ENCODE measurements around the gene IQCC.
A peak's percentile ranks its signal among the peaks of the same experiment; 100 is the strongest.

IQCC gene

GRCh38 chr1:32240140-32240951 is 34.9 kb downstream of the IQCC start:
- Histone ChIP-seq H3K9ac (ENCODE audit: low read depth in 1 of 2, low read length in 2 of 2) (peak overlapping the region; percentile 72), H3K9me3 (ENCODE audit: control insufficient read depth in 2 of 2, low read length in 2 of 2) (no peaks in the 10 kb centered on the region), H3K36me3 (ENCODE audit: control insufficient read depth in 2 of 2, insufficient read depth in 2 of 2, low read length in 2 of 2) (no peaks in the 10 kb centered on the region), H3K4me3 (ENCODE audit: low read length in 2 of 2) (peak overlapping the region; percentile 83 to 86), H3K4me1 (ENCODE audit: control insufficient read depth in 2 of 2, insufficient read depth in 2 of 2, low read length in 2 of 2) (peaks cover 3 to 13% of the 10 kb centered on the region in 2 donors), H3K27me3 (ENCODE audit: control insufficient read depth in 2 of 2, insufficient read depth in 2 of 2, low read length in 2 of 2) (no peaks in the 10 kb centered on the region), H3K27ac (ENCODE audit: low read depth in 2 of 2, low read length in 2 of 2) (peak overlapping the region; percentile 75 to 76)

GRCh38 chr1:32241001-32241763 is 35.7 kb downstream of the IQCC start:
- H3K36me3 ChIP-seq (ENCODE audit: control insufficient read depth in 2 of 2, insufficient read depth in 2 of 2, low read length in 2 of 2) = no peaks in the 10 kb centered on the region
- peaks cover 3 to 13% of the 10 kb centered on the region in 2 donors for H3K4me1 ChIP-seq (ENCODE audit: control insufficient read depth in 2 of 2, insufficient read depth in 2 of 2, low read length in 2 of 2)
- H3K9ac ChIP-seq (ENCODE audit: low read depth in 1 of 2, low read length in 2 of 2) = peak overlapping the region; percentile 72
- peak overlapping the region; percentile 75 to 76 for H3K27ac ChIP-seq (ENCODE audit: low read depth in 2 of 2, low read length in 2 of 2)
- no peaks in the 10 kb centered on the region for H3K9me3 ChIP-seq (ENCODE audit: control insufficient read depth in 2 of 2, low read length in 2 of 2)
- H3K27me3 ChIP-seq (ENCODE audit: control insufficient read depth in 2 of 2, insufficient read depth in 2 of 2, low read length in 2 of 2) = no peaks in the 10 kb centered on the region
- H3K4me3 ChIP-seq (ENCODE audit: low read length in 2 of 2) = peak overlapping the region; percentile 83 to 86

GRCh38 chr1:32242341-32242851 is 36.9 kb downstream of the IQCC start:
- no peak overlapping the region for H3K4me3 ChIP-seq (ENCODE audit: low read length in 2 of 2)
- no peaks in the 10 kb centered on the region for H3K9me3 ChIP-seq (ENCODE audit: control insufficient read depth in 2 of 2, low read length in 2 of 2)
- H3K36me3 ChIP-seq (ENCODE audit: control insufficient read depth in 2 of 2, insufficient read depth in 2 of 2, low read length in 2 of 2) = no peaks in the 10 kb centered on the region
- H3K27ac ChIP-seq (ENCODE audit: low read depth in 2 of 2, low read length in 2 of 2) = no peak overlapping the region
- peaks cover 5 to 17% of the 10 kb centered on the region in 2 donors for H3K4me1 ChIP-seq (ENCODE audit: control insufficient read depth in 2 of 2, insufficient read depth in 2 of 2, low read length in 2 of 2)
- no peak overlapping the region for H3K9ac ChIP-seq (ENCODE audit: low read depth in 1 of 2, low read length in 2 of 2)
- H3K27me3 ChIP-seq (ENCODE audit: control insufficient read depth in 2 of 2, insufficient read depth in 2 of 2, low read length in 2 of 2) = no peaks in the 10 kb centered on the region

GRCh38 chr1:32246888-32247273 is 41.4 kb downstream of the IQCC start, which contains the start of gene FAM167B:
Gene FAM167B (plus strand): TSS chr1:32247222. CDS start chr1:32247422, 200 bp downstream.
- Histone ChIP-seq H3K36me3 (ENCODE audit: control insufficient read depth in 2 of 2, insufficient read depth in 2 of 2, low read length in 2 of 2) (no peaks in the 10 kb centered on the region), H3K27me3 (ENCODE audit: control insufficient read depth in 2 of 2, insufficient read depth in 2 of 2, low read length in 2 of 2) (no peaks in the 10 kb centered on the region), H3K9ac (ENCODE audit: low read depth in 1 of 2, low read length in 2 of 2) (no peak within 1 kb of the TSS), H3K9me3 (ENCODE audit: control insufficient read depth in 2 of 2, low read length in 2 of 2) (no peaks in the 10 kb centered on the region), H3K4me3 (ENCODE audit: low read length in 2 of 2) (no peak within 1 kb of the TSS), H3K4me1 (ENCODE audit: control insufficient read depth in 2 of 2, insufficient read depth in 2 of 2, low read length in 2 of 2) (peaks cover 12 to 25% of the 10 kb centered on the region in 2 donors), H3K27ac (ENCODE audit: low read depth in 2 of 2, low read length in 2 of 2) (peak within 1 kb of the TSS; percentile 14 to 67)

GRCh38 chr1:32247452-32247851 is 42.0 kb downstream of the IQCC start:
- H3K36me3 ChIP-seq (ENCODE audit: control insufficient read depth in 2 of 2, insufficient read depth in 2 of 2, low read length in 2 of 2) = no peaks in the 10 kb centered on the region
- H3K4me1 ChIP-seq (ENCODE audit: control insufficient read depth in 2 of 2, insufficient read depth in 2 of 2, low read length in 2 of 2) = peaks cover 12 to 25% of the 10 kb centered on the region in 2 donors
- no peaks in the 10 kb centered on the region for H3K9me3 ChIP-seq (ENCODE audit: control insufficient read depth in 2 of 2, low read length in 2 of 2)
- H3K4me3 ChIP-seq (ENCODE audit: low read length in 2 of 2) = no peak overlapping the region
- peak overlapping the region; percentile 14 to 67 for H3K27ac ChIP-seq (ENCODE audit: low read depth in 2 of 2, low read length in 2 of 2)
- H3K27me3 ChIP-seq (ENCODE audit: control insufficient read depth in 2 of 2, insufficient read depth in 2 of 2, low read length in 2 of 2) = no peaks in the 10 kb centered on the region
- no peak overlapping the region for H3K9ac ChIP-seq (ENCODE audit: low read depth in 1 of 2, low read length in 2 of 2)

GRCh38 chr1:32247983-32248889 is 42.8 kb downstream of the IQCC start:
- peaks cover 12 to 25% of the 10 kb centered on the region in 2 donors for H3K4me1 ChIP-seq (ENCODE audit: control insufficient read depth in 2 of 2, insufficient read depth in 2 of 2, low read length in 2 of 2)
- H3K27ac ChIP-seq (ENCODE audit: low read depth in 2 of 2, low read length in 2 of 2) = peak overlapping the region in 1 of 2 donors; percentile 67
- H3K36me3 ChIP-seq (ENCODE audit: control insufficient read depth in 2 of 2, insufficient read depth in 2 of 2, low read length in 2 of 2) = no peaks in the 10 kb centered on the region
- H3K4me3 ChIP-seq (ENCODE audit: low read length in 2 of 2) = no peak overlapping the region
- H3K9me3 ChIP-seq (ENCODE audit: control insufficient read depth in 2 of 2, low read length in 2 of 2) = no peaks in the 10 kb centered on the region
- H3K9ac ChIP-seq (ENCODE audit: low read depth in 1 of 2, low read length in 2 of 2) = no peak overlapping the region
- H3K27me3 ChIP-seq (ENCODE audit: control insufficient read depth in 2 of 2, insufficient read depth in 2 of 2, low read length in 2 of 2) = no peaks in the 10 kb centered on the region

- H3K4me3 ChIP-seq (ENCODE audit: low read length in 2 of 2) = peak overlapping the region; percentile 1 to 46
- H3K9ac ChIP-seq (ENCODE audit: low read depth in 1 of 2, low read length in 2 of 2) = peak overlapping the region in 1 of 2 donors; percentile 47
- no peaks in the 10 kb centered on the region for H3K36me3 ChIP-seq (ENCODE audit: control insufficient read depth in 2 of 2, insufficient read depth in 2 of 2, low read length in 2 of 2)
- H3K9me3 ChIP-seq (ENCODE audit: control insufficient read depth in 2 of 2, low read length in 2 of 2) = no peaks in the 10 kb centered on the region
- no peaks in the 10 kb centered on the region for H3K27me3 ChIP-seq (ENCODE audit: control insufficient read depth in 2 of 2, insufficient read depth in 2 of 2, low read length in 2 of 2)
- peak overlapping the region; percentile 58 to 85 for H3K27ac ChIP-seq (ENCODE audit: low read depth in 2 of 2, low read length in 2 of 2)
- H3K4me1 ChIP-seq (ENCODE audit: control insufficient read depth in 2 of 2, insufficient read depth in 2 of 2, low read length in 2 of 2) = peaks cover 12 to 28% of the 10 kb centered on the region in 2 donors
Observed at GRCh38 chr1:32249831-32250525, 44.5 kb downstream of the IQCC start.

GRCh38 chr1:32250893-32251716 is 45.6 kb downstream of the IQCC start, which contains the start of gene LCK:
Gene LCK (plus strand): TSS chr1:32251265. CDS start chr1:32274330, 23,065 bp downstream.
- Histone ChIP-seq H3K36me3 (ENCODE audit: control insufficient read depth in 2 of 2, insufficient read depth in 2 of 2, low read length in 2 of 2) (no peaks in the 10 kb centered on the region), H3K9ac (ENCODE audit: low read depth in 1 of 2, low read length in 2 of 2) (peak within 1 kb of the TSS in 1 of 2 donors; percentile 68), H3K27me3 (ENCODE audit: control insufficient read depth in 2 of 2, insufficient read depth in 2 of 2, low read length in 2 of 2) (no peaks in the 10 kb centered on the region), H3K4me3 (ENCODE audit: low read length in 2 of 2) (peak within 1 kb of the TSS; percentile 12 to 69), H3K27ac (ENCODE audit: low read depth in 2 of 2, low read length in 2 of 2) (peak within 1 kb of the TSS; percentile 58 to 85), H3K9me3 (ENCODE audit: control insufficient read depth in 2 of 2, low read length in 2 of 2) (no peaks in the 10 kb centered on the region), H3K4me1 (ENCODE audit: control insufficient read depth in 2 of 2, insufficient read depth in 2 of 2, low read length in 2 of 2) (peaks cover 12 to 28% of the 10 kb centered on the region in 2 donors)

Measured in mucosa of rectum (tissue), 2 donors.